ENCODE data around the gene SEC22A. TPM values are rescaled to one million over a fixed set of nuclear protein-coding genes. Genes with fewer than 3 reads are reported as not detected.

SEC22A gene
- total RNA-seq, 1 donor from 2014 or later, result 16.2 TPM

DNA sequence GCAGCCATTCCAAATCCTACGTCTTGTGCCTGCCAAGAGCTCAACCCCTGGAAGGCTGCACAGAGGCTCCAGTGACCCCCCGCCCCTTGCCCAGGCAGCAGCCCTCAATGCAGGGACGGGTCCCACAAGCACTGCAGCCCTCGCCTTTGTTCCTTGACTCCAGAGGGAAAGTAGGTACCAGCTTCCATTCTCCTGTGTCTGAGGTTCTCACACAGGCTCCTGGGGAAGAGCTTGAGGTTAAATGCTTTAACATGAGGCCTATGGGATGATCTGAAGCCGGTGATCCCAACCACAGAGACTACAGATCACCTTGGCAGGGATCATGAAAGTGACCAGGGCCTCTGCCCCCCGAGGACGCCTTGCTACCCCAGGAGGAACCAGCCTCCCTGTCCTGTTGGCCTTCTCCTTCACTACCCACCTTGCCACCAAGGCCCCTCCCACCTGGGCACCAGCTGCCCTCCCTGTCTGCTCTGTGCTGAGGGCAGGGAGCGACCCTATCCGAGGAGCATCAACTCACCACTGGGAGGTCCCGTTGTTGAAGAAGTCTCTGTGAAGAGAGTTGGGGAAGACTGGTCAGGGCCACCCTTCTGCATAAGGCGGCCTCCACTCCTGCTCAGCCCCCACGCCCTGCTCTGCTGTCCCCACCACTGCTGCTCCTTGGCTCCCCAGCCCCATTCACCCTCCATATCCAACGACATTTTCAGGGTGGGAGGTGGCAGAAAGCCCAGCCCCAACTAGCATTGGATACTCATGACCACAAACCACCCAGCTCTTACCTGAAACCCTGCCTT lies 95.3 kb downstream of the SEC22A start:
- DNase-seq (ENCODE audit: low spot score) (no peak), ATAC-seq (no peak)
- intact Hi-C loops (cut with DNase I), result no loop called here

DNA sequence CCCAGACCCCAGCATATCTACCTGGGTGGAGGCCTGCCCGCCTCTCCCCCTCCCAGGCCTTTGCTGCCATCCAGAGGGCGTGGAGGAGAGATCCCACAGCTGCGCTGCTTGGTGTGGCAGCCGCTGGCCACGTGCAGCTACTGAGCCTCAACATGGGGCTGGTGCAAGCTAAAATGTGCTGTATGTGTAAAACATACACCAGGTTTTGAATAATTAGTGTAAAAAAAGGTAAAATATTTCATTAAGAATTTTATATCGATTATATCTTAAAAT lies 95.8 kb downstream of the SEC22A start:
- DNase-seq (ENCODE audit: low spot score) (no peak), ATAC-seq (no peak)
- intact Hi-C loops (cut with DNase I), result no loop called here

DNA sequence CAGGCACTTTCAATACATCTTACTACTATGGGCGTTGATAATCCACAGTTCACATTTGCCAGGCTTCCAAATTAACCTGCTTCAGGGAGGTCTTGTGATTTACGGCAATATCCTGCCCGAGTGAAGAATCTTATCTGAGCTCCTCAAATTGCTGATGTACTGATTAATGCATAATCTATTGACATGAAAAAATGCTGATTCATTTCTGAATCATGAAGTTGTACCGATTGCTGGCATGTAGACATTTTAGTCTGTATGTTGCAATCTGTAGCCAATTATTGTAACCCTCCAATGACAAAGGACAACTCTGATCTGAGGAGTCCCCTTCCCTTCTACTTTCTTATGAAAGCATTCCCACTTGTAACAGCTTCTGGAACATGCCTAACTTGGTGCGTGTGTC lies 97.2 kb downstream of the SEC22A start:
- DNase-seq (ENCODE audit: low spot score) (no peak), ATAC-seq (no peak)
- intact Hi-C loops (cut with DNase I), result no loop called here

DNA sequence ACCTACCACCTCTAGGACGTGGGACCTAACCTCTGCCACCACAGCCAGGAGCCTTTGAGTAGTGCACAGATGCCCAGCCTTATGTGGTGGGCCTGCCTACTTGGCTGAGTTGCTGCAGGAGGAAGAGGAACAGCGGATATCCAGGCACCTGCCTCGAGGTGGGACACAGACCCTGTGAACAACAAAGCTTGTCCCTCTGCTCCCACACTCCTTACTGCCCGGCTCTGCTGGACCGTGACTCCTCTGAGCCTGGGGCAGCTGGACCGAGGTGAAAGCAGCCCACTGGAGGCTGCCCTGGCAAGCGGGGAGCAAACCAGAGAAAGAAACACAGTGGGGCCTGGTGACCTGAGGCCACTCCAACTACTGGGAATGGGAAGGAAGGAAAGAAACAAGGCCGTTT lies 97.8 kb downstream of the SEC22A start:
- ATAC-seq, result no peak
- no peak for DNase-seq (ENCODE audit: low spot score)
- intact Hi-C loops (cut with DNase I), result no loop called here

DNA sequence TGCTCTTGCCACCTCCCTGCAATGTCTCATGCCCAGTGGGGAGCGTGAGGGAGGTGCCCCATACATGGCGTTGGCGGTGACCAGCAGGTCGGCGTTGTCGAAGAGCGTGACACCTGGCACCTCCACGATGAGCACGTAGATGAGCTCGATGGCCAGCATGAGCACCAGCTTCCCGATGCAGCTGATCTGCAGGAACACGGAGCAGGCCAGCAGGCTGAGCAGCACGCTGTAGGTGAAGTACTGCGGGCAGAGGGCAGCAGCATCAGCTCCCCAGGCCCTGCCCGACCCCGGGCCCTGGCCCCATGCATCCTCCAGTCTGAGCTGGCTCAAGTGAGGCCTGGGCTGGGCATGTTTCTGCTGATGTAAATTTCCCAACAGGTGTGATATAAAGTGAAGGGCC lies 98.3 kb downstream of the SEC22A start:
- DNase-seq (ENCODE audit: low spot score) (no peak), ATAC-seq (no peak)
- intact Hi-C loops (cut with DNase I), result no loop called here

DNA sequence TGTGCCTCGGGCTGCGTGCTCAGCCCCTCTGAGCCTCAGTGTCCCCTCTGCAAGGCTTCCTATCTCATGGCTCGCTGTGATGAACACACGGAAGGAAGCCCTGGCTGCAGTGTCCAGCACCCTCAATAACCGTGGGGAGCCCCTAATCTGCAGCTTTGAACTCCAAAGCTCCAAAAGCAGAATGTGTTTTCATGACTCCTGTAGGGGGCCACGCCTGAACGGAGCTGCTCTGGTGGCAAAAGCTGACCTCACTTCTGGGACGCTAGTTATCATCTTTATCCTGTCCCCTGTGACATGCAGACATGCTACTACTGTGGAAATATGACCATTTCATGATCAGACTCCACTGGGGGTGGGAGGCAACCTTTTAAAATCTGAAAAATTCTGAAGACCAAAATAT lies 98.8 kb downstream of the SEC22A start:
- ATAC-seq (no peak), DNase-seq (ENCODE audit: low spot score) (no peak)
- intact Hi-C loops (cut with DNase I), result no loop called here

DNA sequence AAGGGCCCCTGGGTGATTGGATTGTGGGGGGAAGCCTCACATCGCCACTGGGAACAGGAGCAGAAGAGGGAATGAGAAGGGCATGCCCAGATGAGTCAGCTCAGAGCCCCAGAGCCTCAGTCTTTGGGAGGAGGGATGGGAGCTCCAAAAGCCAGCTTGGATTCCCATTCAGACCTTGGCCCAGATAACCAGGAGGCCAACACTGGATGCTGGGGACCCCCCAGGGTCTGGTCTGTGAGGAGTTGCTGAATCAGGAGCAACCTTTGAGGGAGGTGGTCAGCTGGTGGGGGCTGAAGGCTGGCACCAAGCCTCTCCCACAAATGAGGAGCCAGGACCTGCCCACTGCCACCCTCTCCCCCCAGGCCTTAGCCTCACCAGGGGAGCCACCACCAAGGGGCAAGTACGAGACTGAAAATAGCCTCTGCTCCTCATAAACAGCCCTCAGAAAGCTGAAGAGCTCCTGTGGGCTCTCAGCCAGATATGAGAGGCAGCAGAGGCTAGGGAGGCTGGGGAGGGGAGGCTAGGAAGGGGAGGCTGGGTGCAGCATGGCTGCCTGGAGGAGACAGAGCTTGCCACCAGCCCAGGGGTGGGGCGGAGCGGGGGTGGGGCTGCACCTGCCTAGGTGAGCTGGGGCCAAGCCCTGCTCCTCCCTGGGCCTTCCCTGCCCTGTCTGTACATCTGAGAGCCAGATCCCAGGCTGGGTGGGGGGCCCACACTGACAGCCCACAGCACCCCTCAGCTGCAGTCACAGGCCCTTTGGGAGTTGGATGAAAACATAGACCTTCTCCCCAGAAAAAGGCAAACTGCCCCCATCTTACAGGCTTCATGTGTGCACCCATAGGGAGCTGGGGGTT lies 99.8 kb downstream of the SEC22A start:
- intact Hi-C loops (cut with DNase I), result no loop called here
- ATAC-seq, result no peak
- no peak for DNase-seq (ENCODE audit: low spot score)

DNA sequence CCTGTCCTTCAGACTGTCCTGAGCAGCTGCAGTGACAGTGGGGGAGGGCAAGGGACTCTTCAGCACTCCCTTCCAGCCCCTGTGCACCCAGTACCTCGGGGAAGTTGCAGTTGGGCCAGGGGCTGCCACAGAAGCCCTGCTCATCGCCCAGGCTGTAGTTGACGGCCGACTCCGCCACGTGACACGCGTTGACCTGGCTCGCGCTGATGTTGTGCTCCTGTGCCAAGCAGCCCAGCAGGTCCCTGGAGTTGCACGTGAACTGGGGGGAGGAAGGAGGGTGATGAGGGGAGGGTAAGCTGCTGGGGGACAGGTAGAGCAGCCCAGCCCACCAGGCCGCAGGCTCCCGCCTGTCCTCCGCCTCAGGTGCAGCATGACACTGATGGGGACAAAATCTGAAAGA lies 101.2 kb downstream of the SEC22A start:
- intact Hi-C loops (cut with DNase I), result no loop called here
- DNase-seq (ENCODE audit: low spot score) (no peak), ATAC-seq (no peak)

DNA sequence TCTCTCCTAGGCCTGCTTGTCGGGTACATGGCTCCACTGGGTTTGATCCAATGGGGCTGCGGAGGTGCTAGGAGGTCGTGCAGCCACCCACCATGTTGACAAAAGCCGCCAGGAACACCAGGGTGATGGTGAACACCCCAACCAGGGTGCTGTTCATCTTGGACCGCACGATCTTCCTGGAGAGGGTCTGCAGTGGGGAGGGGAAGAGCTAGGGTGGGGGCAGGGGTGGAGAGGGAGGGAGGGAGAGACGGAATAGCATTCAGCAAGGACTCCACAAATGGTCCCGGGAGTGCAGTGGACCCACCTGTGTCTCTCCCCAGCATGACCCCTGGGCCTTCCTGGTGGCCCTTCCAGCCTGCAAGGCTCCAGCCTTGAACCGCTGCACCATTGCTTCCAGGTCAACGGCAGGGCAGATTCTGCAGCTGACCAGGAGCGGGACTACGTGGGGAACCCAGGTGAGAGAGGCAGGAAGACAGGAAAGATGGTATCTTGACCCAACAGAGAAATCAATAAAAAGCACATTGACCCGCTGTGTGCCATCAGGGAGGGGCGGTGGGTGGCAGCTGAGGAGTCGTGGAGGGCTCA lies 102.3 kb downstream of the SEC22A start:
- no peak for ATAC-seq
- no peak for DNase-seq (ENCODE audit: low spot score)
- intact Hi-C loops (cut with DNase I), result no loop called here

DNA sequence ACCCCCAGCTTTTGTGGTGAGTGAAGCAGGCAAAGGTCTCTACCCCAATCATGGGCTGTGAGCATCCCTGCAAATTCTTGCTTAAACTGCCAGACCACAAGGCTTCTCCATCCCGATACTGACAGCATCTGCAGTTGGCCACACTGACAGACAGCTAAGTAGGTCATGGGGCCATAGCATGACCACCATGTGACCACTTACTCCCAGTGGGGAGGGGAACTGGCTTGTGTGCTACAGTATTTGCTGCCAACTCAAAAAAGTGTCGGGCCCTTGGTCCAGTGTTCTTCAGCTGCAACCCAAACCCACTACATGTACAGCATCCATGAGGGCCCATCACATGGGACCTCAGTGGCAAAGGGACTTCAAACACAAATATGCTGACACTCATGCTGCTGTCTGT lies 103.4 kb downstream of the SEC22A start:
- peak; percentile 20 for ATAC-seq
- no peak for DNase-seq (ENCODE audit: low spot score)
- intact Hi-C loops (cut with DNase I), result no loop called here

DNA sequence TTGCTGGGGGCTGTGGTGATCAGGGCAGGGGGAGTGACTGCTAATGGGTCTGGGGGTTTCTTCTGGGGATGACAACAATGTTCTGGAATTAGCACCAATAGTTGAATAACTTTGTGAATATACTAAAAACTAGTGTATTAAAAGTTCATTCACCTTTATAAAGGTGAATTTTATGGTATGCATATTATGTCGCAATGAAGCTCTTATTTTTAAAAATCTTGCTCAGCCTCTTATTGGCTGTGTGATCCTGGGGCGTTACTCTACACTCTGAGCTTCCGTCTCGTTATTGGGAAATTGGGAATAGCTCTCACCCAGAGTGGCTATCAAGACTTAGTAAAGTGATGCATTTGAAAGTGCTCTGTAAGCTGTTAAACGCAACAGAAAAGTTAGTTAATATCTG lies 105.3 kb downstream of the SEC22A start:
- DNase-seq (ENCODE audit: low spot score), result no peak
- no peak for ATAC-seq
- intact Hi-C loops (cut with DNase I), result no loop called here

DNA sequence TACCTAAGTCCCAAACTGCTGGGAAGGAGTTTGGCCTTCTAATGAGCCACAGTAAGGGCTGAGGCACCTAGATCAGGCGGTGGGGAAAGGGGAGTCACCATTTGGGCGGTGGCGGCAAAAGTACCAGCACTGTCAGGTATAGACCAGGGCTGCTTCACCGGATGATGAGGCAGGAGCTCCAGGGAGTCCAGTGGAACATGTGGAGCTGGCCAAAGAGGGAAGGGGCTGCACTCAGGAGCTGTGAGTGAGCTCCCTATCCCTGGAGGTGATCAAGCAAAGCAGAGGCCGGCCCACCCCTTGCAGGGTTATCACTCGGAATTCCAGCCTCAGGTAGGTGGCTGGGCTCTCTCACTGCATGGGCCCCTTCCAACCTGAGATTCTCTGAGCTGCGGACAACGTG lies 108.4 kb downstream of the SEC22A start:
- intact Hi-C loops (cut with DNase I), result no loop called here
- ATAC-seq, result no peak
- DNase-seq (ENCODE audit: low spot score), result no peak

DNA sequence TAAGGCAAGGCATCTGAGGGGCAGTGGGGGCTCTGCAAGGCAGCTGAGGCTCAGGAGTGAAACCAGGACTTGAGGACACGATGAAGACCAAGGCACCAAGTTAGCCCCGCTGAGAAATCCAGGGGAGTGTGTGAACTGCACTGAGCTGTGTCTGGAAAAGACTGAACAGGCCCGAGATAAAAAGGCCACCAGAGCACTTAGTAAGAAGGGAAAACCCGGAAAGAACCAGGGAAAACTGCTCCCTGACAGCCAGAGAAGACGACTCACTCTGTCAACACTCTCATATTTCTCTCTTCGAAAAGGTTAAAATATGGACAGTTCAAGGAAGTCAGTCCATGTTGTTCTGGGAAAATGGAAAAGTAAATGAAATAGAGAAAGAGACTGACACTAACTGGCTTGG lies 109.0 kb downstream of the SEC22A start:
- intact Hi-C loops (cut with DNase I), result no loop called here
- no peak for ATAC-seq
- no peak for DNase-seq (ENCODE audit: low spot score)

DNA sequence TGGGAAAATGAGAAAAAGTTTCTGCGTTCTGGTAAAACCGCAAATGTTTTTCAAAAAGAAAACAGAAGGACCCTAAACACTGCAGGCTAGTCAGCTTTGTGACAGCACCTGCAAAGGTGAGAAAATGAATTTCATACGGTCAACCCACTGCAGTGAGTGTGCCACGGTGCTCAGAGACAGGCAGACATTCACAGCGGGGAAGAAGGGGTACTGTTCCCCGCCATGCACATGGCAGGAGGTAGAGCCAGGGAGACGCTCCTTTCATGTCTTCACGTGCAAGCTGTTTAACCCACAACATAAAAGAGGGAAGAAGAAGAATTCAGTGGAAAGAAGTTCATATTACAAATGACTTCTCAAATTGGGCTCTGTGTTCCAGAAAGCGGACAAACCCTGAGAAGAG lies 109.5 kb downstream of the SEC22A start:
- no peak for DNase-seq (ENCODE audit: low spot score)
- ATAC-seq, result no peak
- intact Hi-C loops (cut with DNase I), result no loop called here

DNA sequence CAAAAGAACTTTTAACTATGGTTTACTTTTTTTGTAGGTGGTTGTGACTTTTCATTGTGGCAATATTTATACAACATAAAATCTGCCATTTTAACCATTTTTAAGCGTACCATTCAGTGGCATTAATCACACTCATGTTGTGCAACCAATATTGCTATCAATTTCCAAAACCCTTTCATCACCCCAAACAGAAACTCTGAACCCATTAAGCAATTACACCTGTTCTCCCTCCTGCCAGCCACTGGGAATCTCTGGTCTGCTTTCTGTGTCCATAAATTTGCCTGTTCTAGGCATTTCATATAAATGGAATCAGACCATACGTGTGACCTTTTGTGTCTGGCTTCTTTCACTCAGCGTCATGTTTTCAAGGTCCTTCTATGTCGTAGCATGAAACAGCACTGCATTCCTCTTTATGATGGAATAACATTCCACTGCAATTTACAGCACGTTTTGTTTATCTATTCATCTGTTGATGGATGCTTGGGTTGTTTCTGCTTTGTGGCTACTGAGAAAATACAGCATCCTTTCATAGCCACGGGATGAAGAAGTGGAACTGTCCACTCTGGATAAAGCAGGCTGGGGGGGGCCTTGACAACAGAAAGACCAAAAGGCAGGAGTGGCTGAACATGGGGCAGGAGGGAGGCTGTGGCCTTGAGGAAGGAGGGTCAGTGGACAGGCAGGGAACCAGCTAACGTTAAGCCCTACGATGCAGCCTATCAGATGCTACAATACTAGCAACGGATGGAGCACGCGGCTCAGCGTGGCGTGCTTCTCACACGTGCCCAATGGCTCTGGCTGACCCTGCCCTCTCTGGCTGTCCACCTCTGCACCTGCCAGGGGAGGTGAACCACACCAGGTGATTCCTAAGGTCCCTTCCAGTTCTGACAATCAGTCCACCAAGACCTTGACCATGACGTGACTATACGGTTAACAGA lies 110.9 kb downstream of the SEC22A start:
- no peak for ATAC-seq
- no peak for DNase-seq (ENCODE audit: low spot score)
- intact Hi-C loops (cut with DNase I), result loop anchor here (1.0 kb wide), 1 partner anchor 48 kb away; no protein-coding TSS in a partner anchor

DNA sequence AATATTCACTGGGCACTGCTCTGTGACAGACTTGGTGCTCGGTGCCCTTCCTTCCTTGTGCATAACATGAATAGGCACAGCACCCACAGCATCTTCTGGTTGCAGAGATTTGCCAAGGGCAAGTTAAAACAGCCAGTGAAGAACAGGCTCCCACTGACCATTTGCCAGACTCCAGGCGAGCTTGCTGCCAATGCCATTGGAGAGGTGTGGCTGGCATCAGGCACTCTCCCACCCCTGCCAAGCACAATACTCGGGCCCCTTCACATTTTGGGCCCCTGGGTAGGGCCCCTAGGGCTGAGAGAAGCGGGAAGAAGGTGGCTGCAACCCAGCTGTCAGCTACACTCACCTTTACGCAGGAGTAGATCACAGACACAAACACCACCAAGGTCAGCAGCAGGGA lies 112.1 kb downstream of the SEC22A start:
- ATAC-seq (no peak), DNase-seq (ENCODE audit: low spot score) (no peak)
- intact Hi-C loops (cut with DNase I), result loop anchor here (1.0 kb wide), 1 partner anchor 46 kb away; no protein-coding TSS in a partner anchor

DNA sequence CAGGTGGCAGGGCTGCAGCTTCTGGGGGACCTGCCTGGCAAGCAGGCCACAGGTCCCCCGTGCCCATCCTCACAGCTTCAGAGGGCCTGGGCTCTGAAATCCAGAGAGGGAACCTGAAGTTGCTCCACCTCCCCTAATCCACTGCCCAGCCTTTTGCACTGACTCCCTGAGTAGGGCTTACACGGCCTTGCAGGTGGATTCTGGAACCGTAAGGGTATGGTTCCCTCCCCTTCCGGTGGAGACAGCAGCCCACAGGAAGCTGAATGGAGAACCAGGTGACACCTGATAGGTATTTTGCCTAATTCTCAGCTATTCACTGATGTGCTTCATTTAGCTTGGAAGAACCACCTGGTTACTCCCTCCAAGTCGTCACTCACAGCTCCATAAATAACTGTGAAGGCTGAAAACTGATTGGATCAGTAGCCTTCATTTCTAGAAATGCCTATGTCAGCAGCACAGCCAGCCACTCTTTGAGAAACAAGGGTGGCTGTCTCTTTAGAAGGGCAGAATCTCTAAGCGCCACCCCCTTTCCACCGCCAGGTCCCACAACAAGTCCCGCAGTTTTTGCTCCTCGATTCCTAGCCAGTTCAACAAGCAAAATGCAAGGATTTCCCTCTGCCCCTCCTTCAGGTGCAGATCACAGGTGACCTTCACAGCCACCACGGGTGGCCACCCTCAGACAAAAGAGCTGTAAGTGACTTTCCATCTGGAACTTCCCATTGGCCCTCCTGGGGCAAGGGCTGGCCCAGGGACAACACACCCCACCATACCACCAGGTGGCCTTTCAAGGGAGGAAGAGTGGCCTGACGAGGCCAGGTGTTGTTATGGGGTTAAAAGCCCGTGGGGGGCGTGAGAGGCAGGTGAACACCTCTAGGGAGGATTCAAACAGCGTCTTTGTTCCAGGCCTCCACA lies 112.9 kb downstream of the SEC22A start:
- ATAC-seq (no peak), DNase-seq (ENCODE audit: low spot score) (no peak)
- intact Hi-C loops (cut with DNase I), result no loop called here

DNA sequence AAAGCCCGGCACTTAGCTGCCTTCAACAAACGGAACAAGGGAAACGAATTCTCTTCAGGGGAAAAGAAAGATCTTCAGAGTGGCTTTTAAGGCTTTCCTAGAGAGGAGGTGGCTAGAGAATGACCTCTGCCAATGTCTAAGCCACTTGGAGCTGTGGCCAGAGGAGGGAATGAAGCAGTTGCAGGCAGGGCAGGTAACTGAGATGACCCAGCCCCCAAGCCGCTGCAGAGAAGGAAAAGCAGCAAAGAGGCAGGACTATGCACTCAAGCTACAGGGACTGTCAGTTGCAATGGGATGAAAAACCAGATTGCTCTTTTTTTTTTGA lies 113.5 kb downstream of the SEC22A start:
- DNase-seq (ENCODE audit: low spot score) (no peak), ATAC-seq (no peak)
- intact Hi-C loops (cut with DNase I), result no loop called here
